ENCODE results near the gene CDKN2B-AS1.
"Not testable (repeated sequence)": the region's sequence is repeated elsewhere in the genome, so short reads cannot be mapped to it uniquely, and the experiment has no call there.

The CDKN2B-AS1 gene

GRCh38 chr9:22056402-22056801 is 61.8 kb downstream of the CDKN2B-AS1 start:
- no peak overlapping the region for H3K27ac ChIP-seq (ENCODE audit: insufficient read depth, low read depth, low read length, poor library complexity, severe bottlenecking)
- no peaks in the 10 kb centered on the region for H3K4me1 ChIP-seq (ENCODE audit: control insufficient read depth, insufficient read depth, low read length)
- 84 to 89% methylated on average over 3 of the region's 3 CpGs for WGBS, 2 experiments
- no peaks in the 10 kb centered on the region for H3K36me3 ChIP-seq (ENCODE audit: control insufficient read depth, insufficient read depth, low read length)
- H3K4me3 ChIP-seq (ENCODE audit: insufficient read depth, low read depth, low read length) = no peak overlapping the region
- no peaks in the 10 kb centered on the region for H3K27me3 ChIP-seq (ENCODE audit: control insufficient read depth, insufficient read depth, low read length, poor library complexity, severe bottlenecking)
- no peaks in the 10 kb centered on the region for H3K9me3 ChIP-seq (ENCODE audit: control insufficient read depth, low read length)

GRCh38 chr9:22057972-22058371 is 63.4 kb downstream of the CDKN2B-AS1 start:
- H3K4me1 ChIP-seq (ENCODE audit: control insufficient read depth, insufficient read depth, low read length); H3K36me3 ChIP-seq (ENCODE audit: control insufficient read depth, insufficient read depth, low read length); H3K27me3 ChIP-seq (ENCODE audit: control insufficient read depth, insufficient read depth, low read length, poor library complexity, severe bottlenecking); H3K27ac ChIP-seq (ENCODE audit: insufficient read depth, low read depth, low read length, poor library complexity, severe bottlenecking); H3K4me3 ChIP-seq (ENCODE audit: insufficient read depth, low read depth, low read length); H3K9me3 ChIP-seq (ENCODE audit: control insufficient read depth, low read length): not testable (repeated sequence)
- 94% methylated on average over 6 of the region's 6 CpGs for WGBS, 2 experiments

GRCh38 chr9:22060831-22061383 is 66.3 kb downstream of the CDKN2B-AS1 start:
- 93% methylated on average over 4 of the region's 4 CpGs for WGBS, 2 experiments
- Histone ChIP-seq H3K27me3 (ENCODE audit: control insufficient read depth, insufficient read depth, low read length, poor library complexity, severe bottlenecking) (no peaks in the 10 kb centered on the region), H3K36me3 (ENCODE audit: control insufficient read depth, insufficient read depth, low read length) (no peaks in the 10 kb centered on the region), H3K9me3 (ENCODE audit: control insufficient read depth, low read length) (no peaks in the 10 kb centered on the region), H3K27ac (ENCODE audit: insufficient read depth, low read depth, low read length, poor library complexity, severe bottlenecking) (no peak overlapping the region), H3K4me1 (ENCODE audit: control insufficient read depth, insufficient read depth, low read length) (no peaks in the 10 kb centered on the region), H3K4me3 (ENCODE audit: insufficient read depth, low read depth, low read length) (no peak overlapping the region)

- Histone ChIP-seq H3K27ac (ENCODE audit: insufficient read depth, low read depth, low read length, poor library complexity, severe bottlenecking) (no peak overlapping the region), H3K4me3 (ENCODE audit: insufficient read depth, low read depth, low read length) (no peak overlapping the region), H3K9me3 (ENCODE audit: control insufficient read depth, low read length) (no peaks in the 10 kb centered on the region), H3K36me3 (ENCODE audit: control insufficient read depth, insufficient read depth, low read length) (no peaks in the 10 kb centered on the region), H3K4me1 (ENCODE audit: control insufficient read depth, insufficient read depth, low read length) (no peaks in the 10 kb centered on the region), H3K27me3 (ENCODE audit: control insufficient read depth, insufficient read depth, low read length, poor library complexity, severe bottlenecking) (no peaks in the 10 kb centered on the region)
- 88 to 100% methylated on average over 2 of the region's 2 CpGs for WGBS, 2 experiments
These were observed 70.4 kb downstream of the CDKN2B-AS1 start for GRCh38 chr9:22064957-22065356.

GRCh38 chr9:22065431-22066200 is 71.0 kb downstream of the CDKN2B-AS1 start:
- H3K4me3 ChIP-seq (ENCODE audit: insufficient read depth, low read depth, low read length) = no peak overlapping the region
- H3K27me3 ChIP-seq (ENCODE audit: control insufficient read depth, insufficient read depth, low read length, poor library complexity, severe bottlenecking) = no peaks in the 10 kb centered on the region
- WGBS, 2 experiments = 92 to 95% methylated on average over 4 of the region's 4 CpGs
- H3K27ac ChIP-seq (ENCODE audit: insufficient read depth, low read depth, low read length, poor library complexity, severe bottlenecking) = no peak overlapping the region
- H3K36me3 ChIP-seq (ENCODE audit: control insufficient read depth, insufficient read depth, low read length) = no peaks in the 10 kb centered on the region
- no peaks in the 10 kb centered on the region for H3K9me3 ChIP-seq (ENCODE audit: control insufficient read depth, low read length)
- H3K4me1 ChIP-seq (ENCODE audit: control insufficient read depth, insufficient read depth, low read length) = no peaks in the 10 kb centered on the region

GRCh38 chr9:22067196-22067595 is 72.6 kb downstream of the CDKN2B-AS1 start:
- 74% methylated on average over 4 of the region's 4 CpGs; no CpG with 5 or more reads in 1 of the 2 experiments for WGBS, 2 experiments
- Histone ChIP-seq H3K9me3 (ENCODE audit: control insufficient read depth, low read length) (no peaks in the 10 kb centered on the region), H3K36me3 (ENCODE audit: control insufficient read depth, insufficient read depth, low read length) (no peaks in the 10 kb centered on the region), H3K27me3 (ENCODE audit: control insufficient read depth, insufficient read depth, low read length, poor library complexity, severe bottlenecking) (no peaks in the 10 kb centered on the region), H3K27ac (ENCODE audit: insufficient read depth, low read depth, low read length, poor library complexity, severe bottlenecking) (no peak overlapping the region), H3K4me1 (ENCODE audit: control insufficient read depth, insufficient read depth, low read length) (no peaks in the 10 kb centered on the region), H3K4me3 (ENCODE audit: insufficient read depth, low read depth, low read length) (no peak overlapping the region)

- Histone ChIP-seq H3K27ac (ENCODE audit: insufficient read depth, low read depth, low read length, poor library complexity, severe bottlenecking) (no peak overlapping the region), H3K36me3 (ENCODE audit: control insufficient read depth, insufficient read depth, low read length) (no peaks in the 10 kb centered on the region), H3K9me3 (ENCODE audit: control insufficient read depth, low read length) (no peaks in the 10 kb centered on the region), H3K4me3 (ENCODE audit: insufficient read depth, low read depth, low read length) (no peak overlapping the region), H3K27me3 (ENCODE audit: control insufficient read depth, insufficient read depth, low read length, poor library complexity, severe bottlenecking) (no peaks in the 10 kb centered on the region), H3K4me1 (ENCODE audit: control insufficient read depth, insufficient read depth, low read length) (no peaks in the 10 kb centered on the region)
- WGBS, 2 experiments = 89 to 90% methylated on average over 8 of the region's 8 CpGs
These were observed 73.8 kb downstream of the CDKN2B-AS1 start for GRCh38 chr9:22068369-22068768.

GRCh38 chr9:22073349-22073748 is 78.8 kb downstream of the CDKN2B-AS1 start:
- peaks cover 3% of the 10 kb centered on the region for H3K4me1 ChIP-seq (ENCODE audit: control insufficient read depth, insufficient read depth, low read length)
- H3K27me3 ChIP-seq (ENCODE audit: control insufficient read depth, insufficient read depth, low read length, poor library complexity, severe bottlenecking) = no peaks in the 10 kb centered on the region
- WGBS, 2 experiments = 71 to 93% methylated on average over 1 of the region's 1 CpG
- no peak overlapping the region for H3K4me3 ChIP-seq (ENCODE audit: insufficient read depth, low read depth, low read length)
- H3K9me3 ChIP-seq (ENCODE audit: control insufficient read depth, low read length) = no peaks in the 10 kb centered on the region
- H3K27ac ChIP-seq (ENCODE audit: insufficient read depth, low read depth, low read length, poor library complexity, severe bottlenecking) = no peak overlapping the region
- H3K36me3 ChIP-seq (ENCODE audit: control insufficient read depth, insufficient read depth, low read length) = no peaks in the 10 kb centered on the region

GRCh38 chr9:22078081-22078480 is 83.5 kb downstream of the CDKN2B-AS1 start:
- H3K4me1 ChIP-seq (ENCODE audit: control insufficient read depth, insufficient read depth, low read length) = peaks cover 4% of the 10 kb centered on the region
- WGBS, 2 experiments = 98 to 100% methylated on average over 3 of the region's 3 CpGs
- no peak overlapping the region for H3K4me3 ChIP-seq (ENCODE audit: insufficient read depth, low read depth, low read length)
- no peaks in the 10 kb centered on the region for H3K9me3 ChIP-seq (ENCODE audit: control insufficient read depth, low read length)
- no peak overlapping the region for H3K27ac ChIP-seq (ENCODE audit: insufficient read depth, low read depth, low read length, poor library complexity, severe bottlenecking)
- no peaks in the 10 kb centered on the region for H3K36me3 ChIP-seq (ENCODE audit: control insufficient read depth, insufficient read depth, low read length)
- H3K27me3 ChIP-seq (ENCODE audit: control insufficient read depth, insufficient read depth, low read length, poor library complexity, severe bottlenecking) = no peaks in the 10 kb centered on the region

GRCh38 chr9:22079873-22080341 is 85.3 kb downstream of the CDKN2B-AS1 start:
- peaks cover 4% of the 10 kb centered on the region for H3K4me1 ChIP-seq (ENCODE audit: control insufficient read depth, insufficient read depth, low read length)
- H3K27me3 ChIP-seq (ENCODE audit: control insufficient read depth, insufficient read depth, low read length, poor library complexity, severe bottlenecking) = no peaks in the 10 kb centered on the region
- no peaks in the 10 kb centered on the region for H3K9me3 ChIP-seq (ENCODE audit: control insufficient read depth, low read length)
- WGBS, 2 experiments = 91 to 92% methylated on average over 4 of the region's 4 CpGs
- no peaks in the 10 kb centered on the region for H3K36me3 ChIP-seq (ENCODE audit: control insufficient read depth, insufficient read depth, low read length)
- H3K27ac ChIP-seq (ENCODE audit: insufficient read depth, low read depth, low read length, poor library complexity, severe bottlenecking) = no peak overlapping the region
- H3K4me3 ChIP-seq (ENCODE audit: insufficient read depth, low read depth, low read length) = no peak overlapping the region
